HG03060 (cell line): ENCODE results near the gene CEP120.
"Not testable (repeated sequence)": the region's sequence is repeated elsewhere in the genome, so short reads cannot be mapped to it uniquely, and the experiment has no call there.

Source experiments
- ATAC-seq: cut with Tn5 transposase; IDR thresholded peaks from one replicate; pipeline ENCODE4 v1.9.1; 2021; ENCODE audit warnings: low read depth, moderate number of reproducible peaks; ENCODE audit not compliant: unreplicated experiment

The CEP120 gene

DNA sequence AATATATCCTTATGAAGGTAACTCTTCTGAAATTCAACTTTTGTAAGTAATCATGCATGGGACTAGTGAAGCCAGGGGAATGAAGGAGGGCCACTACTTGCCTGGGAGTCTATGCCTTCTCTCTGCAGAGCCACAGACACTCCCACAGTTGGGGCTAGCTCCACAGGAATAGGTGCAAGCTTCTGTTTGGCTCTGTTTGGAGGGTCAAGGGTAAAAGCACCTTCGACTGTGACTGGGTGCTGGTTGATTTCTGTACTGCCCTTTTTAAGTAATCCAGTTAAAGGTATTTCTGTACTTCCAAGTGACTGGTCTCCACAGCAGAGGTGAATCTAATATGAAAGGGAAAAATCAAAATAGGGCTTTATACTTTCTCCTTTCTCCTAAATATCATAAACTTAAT, 32.2 kb downstream of the CEP120 start:
- no peak for ATAC-seq

GRCh38 chr5:123389794-123390193, 33.4 kb downstream of the CEP120 start:
- no peak for ATAC-seq

DNA sequence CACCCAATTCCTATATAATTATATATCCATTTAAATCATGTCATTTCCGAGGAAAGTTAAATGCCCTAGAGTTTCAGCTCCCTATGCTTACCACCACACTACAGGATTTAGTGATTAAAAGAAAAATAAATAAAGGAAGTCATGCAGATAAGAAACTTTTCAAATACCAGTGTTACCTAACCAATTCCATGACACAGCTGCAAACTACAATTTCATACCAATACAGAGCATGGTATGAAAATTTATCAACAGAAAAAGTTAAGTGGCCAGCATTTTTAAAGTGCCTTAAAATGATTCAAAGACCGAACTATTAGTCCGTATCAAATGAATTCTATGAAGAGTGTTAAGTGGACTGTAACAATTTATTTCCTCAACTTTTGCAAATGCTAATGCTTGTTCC, 35.9 kb downstream of the CEP120 start:
- ATAC-seq: no peak

DNA sequence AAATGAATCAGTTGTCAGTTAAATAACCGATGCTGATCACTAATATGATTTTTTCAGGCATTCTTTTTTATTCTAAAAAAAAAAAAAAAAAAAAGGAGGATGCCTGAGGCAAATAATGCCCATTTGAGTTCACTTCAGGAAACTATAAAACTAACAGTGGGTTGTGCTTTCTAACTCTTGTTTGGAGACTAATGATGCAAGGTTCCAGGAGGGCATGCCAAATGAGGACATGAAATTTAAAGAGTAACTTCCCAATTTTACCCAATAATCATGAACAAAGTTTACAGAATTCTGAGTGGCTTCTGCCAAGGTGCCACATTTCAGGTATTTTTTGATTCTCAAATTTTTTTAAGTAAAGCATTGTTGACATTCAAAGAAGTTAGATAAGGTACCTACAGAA, 41.0 kb downstream of the CEP120 start:
- no peak for ATAC-seq

DNA sequence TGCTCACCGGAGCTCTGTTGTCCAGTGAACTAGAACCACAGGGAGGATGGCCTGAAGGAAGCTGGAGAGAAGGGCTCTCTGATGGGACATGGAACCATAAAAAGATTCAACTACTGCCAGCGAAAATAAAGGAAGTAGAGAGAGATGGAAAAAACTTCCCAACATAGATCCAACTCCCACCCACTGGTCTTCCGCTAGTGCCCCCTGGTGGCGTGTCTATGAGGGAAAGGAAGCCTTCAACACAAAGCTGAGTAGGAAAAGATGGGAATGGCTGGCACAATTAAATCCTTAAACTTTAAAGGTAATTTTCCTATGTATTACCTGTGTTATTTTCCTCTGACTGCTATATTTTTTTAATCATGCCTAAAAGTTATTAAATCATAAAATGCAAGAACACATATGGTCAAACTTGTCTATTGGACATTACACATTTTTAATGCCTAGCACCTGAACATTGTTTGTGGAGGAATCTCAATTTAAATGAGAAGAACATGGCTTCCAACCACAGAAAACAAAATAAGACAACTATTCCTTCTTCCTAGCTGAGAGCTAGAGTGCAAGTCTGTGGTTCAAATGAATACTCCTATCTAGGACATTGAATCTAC, 51.5 kb downstream of the CEP120 start:
- ATAC-seq: no peak

GRCh38 chr5:123369371-123369968, 53.7 kb downstream of the CEP120 start:
- ATAC-seq: no peak

DNA sequence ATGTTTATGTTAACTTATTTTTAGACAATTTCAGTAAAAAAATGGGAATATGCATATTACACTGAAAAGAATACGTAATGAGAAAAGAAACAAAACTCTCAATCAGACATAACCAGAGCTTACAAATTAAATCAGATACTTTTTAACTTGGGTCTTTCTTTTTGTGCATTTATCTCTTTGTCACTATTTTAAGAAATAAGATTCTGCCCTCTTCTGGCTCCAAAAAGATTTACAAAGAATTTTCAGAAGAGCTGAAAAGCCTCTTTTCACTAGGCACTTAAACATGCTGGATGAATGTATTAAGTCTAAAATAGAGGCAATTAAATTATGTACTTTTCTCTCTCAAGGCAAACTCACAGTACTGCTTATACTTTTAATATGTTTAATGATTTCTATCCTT, 55.5 kb downstream of the CEP120 start:
- ATAC-seq: no peak

- no peak for ATAC-seq
These were observed 58.0 kb downstream of the CEP120 start for GRCh38 chr5:123365156-123365555.

GRCh38 chr5:123364441-123365155, 58.6 kb downstream of the CEP120 start:
- ATAC-seq: no peak

GRCh38 chr5:123360910-123361309, 62.3 kb downstream of the CEP120 start:
- no peak for ATAC-seq

DNA sequence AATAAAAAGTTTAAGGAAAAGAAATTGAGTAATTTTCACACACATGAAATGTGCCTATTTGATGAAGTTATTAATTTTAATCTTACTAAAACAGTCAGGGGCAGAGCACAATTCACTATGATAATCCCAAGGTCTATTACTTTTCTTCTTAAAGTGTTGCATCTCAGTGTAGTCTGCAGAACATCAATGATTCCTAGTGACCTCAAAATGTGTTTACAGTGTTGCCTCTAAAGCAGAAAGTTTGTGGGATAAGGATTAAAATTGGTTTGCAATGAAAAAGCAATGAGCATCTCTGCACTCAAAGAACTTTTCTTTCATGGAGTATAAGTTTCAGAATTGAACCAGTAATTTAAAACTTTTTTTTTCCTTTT, 63.0 kb downstream of the CEP120 start:
- no peak for ATAC-seq

GRCh38 chr5:123359454-123360200, 63.6 kb downstream of the CEP120 start:
- ATAC-seq: no peak

- no peak for ATAC-seq
These were observed 64.5 kb downstream of the CEP120 start for GRCh38 chr5:123358751-123359150.

GRCh38 chr5:123358304-123358703, 64.9 kb downstream of the CEP120 start:
- ATAC-seq: no peak

DNA sequence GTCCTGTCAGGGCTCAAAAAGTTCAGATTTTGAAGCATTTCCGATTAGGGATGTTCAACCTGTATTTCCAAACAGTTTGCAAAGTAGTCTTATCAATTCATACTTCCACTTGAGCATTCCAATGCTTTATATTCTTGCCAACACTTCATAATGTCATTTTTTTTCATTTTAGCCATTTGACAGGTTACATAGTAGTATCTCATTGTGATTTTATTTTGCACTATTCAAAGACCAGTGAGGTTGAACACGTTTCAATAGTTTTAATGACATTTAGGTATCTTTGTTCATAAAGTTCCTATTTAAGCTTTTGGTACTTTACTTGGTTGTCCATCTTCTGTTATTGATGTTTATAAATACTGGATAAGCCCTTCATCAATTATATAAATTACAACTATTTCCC, 71.4 kb downstream of the CEP120 start:
- ATAC-seq: no peak

- no peak for ATAC-seq
These were observed 72.0 kb downstream of the CEP120 start for GRCh38 chr5:123351240-123351639.

GRCh38 chr5:123350742-123351141, 72.5 kb downstream of the CEP120 start:
- no peak for ATAC-seq

DNA sequence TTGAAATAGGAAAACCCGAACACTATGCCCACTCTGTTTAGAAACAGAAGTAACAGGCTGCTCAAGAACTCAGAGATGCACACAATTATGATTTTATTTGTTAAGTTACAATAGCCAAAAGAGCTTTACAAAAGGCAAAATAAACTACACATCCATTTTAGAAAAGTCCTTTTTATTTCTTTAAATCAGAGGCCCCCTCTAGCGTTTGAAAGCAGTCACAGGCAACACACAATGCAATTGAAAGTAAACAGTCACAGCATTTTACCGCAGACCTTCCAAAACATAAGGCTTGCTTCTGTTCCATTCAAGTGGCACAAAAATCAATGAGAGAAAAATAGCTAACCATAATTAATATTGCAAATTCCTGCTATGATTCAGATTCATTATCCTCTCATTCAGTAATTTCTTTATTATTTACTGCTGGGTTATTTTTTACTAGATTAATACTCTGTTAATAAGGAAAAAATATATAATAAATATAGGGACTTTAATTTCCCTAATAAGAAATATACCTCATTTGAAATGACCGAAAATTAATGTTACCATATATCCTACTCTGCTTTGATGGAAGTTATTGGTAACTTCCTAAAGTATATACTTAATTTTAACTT, 78.3 kb downstream of the CEP120 start:
- ATAC-seq: no peak

DNA sequence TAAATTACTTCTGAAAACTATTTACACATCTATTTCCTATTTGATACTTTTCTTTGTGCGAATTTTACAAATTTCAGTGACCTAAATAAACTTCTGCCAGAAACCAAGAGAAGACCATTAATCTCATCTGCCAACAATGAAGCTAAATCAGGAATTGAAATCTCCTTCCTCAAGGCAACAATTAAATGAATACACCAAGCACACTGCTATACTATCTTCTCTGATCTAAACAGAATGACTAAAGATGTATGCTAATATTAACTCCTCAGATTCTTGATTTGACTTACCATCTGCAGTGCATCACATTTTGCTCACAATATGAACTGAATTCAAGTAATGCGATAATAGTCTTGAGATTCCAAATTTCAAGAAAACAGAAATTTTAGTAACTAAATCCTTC, 82.3 kb downstream of the CEP120 start:
- no peak for ATAC-seq

GRCh38 chr5:123308377-123308776, 114.8 kb downstream of the CEP120 start:
- not testable (repeated sequence) for ATAC-seq

DNA sequence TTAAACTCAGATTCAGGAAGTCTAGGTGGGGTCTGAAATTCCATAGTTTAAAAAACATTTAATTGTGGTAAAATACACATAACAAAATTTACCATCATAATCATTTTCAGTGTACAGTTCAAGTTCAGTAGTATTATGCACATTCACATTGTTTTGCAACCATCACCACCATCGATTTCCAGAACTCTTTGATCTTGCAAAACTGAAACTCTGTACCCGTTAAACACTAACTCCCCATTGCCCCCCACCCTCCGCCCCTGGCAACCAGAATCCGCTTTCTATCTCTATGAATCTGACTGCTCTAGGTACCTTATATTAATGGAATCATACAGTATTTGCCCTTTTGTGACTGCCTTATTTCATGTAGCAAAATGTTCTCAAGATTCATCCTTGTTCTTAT, 117.5 kb downstream of the CEP120 start:
- ATAC-seq: no peak
